HG02623 (cell line): ENCODE data around the gene HK1.

Experiments used
- ATAC-seq: cut with Tn5 transposase; IDR thresholded peaks from one replicate; pipeline ENCODE4 v1.9.1; 2021; ENCODE audit warnings: moderate library complexity; ENCODE audit not compliant: unreplicated experiment

Gene HK1

DNA sequence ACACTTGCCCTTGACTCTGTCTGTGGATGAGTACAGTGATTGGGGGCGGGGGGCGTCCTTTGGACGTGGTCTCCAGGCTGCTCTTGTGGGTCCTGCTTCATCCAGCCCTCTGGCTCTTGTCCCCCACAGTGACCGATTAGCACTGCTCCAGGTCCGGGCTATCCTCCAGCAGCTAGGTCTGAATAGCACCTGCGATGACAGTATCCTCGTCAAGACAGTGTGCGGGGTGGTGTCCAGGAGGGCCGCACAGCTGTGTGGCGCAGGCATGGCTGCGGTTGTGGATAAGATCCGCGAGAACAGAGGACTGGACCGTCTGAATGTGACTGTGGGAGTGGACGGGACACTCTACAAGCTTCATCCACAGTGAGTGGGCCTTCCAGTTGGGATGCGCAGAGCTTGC is 120.2 kb downstream of the HK1 start:
- no peak for ATAC-seq

DNA sequence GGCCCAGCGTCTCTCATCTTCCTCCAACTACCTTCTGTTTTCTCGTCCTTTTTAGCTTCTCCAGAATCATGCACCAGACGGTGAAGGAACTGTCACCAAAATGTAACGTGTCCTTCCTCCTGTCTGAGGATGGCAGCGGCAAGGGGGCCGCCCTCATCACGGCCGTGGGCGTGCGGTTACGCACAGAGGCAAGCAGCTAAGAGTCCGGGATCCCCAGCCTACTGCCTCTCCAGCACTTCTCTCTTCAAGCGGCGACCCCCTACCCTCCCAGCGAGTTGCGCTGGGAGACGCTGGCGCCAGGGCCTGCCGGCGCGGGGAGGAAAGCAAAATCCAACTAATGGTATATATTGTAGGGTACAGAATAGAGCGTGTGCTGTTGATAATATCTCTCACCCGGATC is 122.6 kb downstream of the HK1 start:
- no peak for ATAC-seq

DNA sequence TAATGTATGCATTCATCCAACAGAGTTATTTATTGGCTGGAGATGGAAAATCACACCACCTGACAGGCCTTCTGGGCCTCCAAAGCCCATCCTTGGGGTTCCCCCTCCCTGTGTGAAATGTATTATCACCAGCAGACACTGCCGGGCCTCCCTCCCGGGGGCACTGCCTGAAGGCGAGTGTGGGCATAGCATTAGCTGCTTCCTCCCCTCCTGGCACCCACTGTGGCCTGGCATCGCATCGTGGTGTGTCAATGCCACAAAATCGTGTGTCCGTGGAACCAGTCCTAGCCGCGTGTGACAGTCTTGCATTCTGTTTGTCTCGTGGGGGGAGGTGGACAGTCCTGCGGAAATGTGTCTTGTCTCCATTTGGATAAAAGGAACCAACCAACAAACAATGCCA is 123.1 kb downstream of the HK1 start:
- no peak for ATAC-seq

DNA sequence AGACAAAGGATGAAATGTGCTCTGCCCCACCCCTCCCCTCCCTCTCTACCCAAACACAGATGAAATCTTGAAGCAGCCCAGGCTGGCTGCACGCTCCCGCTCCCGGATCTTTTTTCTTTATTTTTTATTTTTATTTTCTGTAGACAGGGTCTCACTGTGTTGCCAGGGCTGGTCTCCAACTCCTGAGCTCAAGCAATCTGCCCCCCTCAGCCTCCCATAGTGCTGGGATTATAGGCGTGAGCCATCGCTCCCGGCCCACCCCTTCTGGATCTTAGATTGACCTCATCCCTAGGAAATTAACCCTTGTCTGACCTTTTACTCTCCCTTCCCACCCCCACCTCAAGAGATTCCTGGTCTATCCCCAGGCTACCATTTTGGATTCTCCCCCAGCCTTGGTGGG is 124.1 kb downstream of the HK1 start:
- ATAC-seq: no peak

DNA sequence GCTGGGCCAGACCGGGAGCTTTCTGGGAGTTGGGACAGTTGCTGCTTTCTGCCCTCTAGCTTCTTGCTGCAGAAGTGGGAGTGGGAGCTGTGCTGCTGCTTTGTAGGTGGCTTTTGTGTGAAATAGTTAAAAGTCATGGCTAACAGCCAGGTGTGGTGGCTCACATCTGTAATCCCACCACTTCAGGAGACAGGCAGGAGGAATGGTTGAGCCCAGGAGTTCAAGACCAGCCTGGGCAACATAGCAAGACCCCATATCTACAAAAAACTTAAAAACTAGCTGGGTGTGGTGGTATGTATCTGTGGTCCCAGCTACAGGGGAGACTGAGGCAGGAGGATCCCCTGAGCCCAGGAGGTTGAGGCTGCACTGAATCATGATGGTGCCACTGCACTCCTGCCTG is 124.8 kb downstream of the HK1 start:
- no peak for ATAC-seq

DNA sequence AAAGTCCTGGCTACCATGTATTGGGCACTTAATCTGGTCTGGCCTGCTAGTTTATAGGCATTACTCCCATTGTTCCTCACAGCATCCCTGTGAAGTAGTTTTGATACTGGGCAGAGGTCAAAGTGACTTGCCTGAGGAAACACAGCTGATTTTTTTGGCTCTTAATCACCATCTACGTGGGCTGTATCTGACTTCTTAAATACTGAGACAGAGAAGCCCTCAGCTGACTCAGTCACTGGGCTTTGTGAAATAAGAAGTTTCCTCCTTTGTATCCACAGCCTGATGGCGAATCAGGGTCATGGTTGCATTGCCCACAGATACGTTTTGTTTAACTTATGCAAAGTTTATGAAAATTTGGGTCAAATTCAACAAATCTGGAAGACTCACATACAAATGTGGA is 125.2 kb downstream of the HK1 start:
- no peak for ATAC-seq

DNA sequence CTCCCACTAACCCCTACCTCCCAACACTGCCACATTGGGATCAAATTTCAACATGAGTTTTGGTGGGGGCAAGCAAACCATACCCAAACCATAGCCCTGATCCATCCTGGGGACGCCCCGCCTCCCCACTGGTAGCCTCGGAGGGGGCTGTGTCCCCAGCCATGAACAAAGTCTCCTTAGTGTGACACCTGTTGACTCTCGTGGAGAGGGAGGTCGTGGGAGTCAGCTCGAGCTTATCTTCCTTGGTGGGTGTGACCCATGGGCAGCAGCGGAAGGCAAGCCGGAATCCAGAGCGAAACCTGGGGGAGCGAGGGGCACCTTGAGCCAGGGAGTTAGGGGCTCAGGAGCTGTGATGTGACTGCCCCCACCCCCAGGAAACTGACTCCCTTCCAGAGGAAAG is 126.5 kb downstream of the HK1 start:
- ATAC-seq: no peak

DNA sequence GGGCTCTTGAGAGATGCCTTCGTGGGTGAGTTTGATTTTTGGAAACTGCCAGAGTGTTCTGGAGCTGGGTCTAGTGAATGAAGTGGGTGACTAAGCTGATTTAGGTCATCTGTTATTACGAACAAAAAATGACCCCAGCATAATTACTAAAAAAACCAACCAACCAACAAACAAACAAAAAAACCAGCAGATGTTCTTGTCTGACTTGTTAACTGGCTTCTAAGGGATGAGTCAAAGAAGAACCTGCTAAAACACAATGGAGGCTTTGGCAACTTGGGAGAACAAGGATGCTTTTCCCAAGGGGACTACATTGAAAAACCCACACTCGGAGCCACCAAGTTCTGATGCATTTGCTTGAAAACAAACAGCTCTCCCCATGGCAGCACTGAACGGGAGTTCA is 126.9 kb downstream of the HK1 start:
- no peak for ATAC-seq

DNA sequence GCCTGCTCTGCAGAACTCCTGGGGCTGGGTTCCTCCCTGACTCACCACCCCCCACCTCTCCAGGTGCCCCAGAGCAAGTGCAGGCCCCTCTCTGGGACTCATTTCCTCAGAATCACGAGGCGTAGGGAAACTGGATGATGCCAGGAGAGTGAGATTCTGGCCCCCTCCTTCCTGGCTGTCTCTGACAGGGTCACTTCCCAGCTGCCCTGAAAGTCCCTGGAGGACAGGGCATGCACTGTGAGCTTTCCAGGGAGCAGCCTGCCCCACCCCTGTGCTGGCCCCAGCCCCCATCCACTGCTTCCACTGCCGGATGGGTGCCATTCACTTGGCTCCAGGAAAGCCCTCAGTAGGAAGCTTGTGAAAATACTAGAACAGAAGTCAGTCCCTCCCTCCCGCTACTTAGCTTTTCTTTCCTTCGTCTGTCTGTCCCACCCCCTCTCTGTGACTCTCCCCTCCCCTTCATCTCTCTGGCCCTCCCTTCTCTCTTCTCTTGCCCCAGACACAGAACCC is 128.1 kb downstream of the HK1 start:
- no peak for ATAC-seq

DNA sequence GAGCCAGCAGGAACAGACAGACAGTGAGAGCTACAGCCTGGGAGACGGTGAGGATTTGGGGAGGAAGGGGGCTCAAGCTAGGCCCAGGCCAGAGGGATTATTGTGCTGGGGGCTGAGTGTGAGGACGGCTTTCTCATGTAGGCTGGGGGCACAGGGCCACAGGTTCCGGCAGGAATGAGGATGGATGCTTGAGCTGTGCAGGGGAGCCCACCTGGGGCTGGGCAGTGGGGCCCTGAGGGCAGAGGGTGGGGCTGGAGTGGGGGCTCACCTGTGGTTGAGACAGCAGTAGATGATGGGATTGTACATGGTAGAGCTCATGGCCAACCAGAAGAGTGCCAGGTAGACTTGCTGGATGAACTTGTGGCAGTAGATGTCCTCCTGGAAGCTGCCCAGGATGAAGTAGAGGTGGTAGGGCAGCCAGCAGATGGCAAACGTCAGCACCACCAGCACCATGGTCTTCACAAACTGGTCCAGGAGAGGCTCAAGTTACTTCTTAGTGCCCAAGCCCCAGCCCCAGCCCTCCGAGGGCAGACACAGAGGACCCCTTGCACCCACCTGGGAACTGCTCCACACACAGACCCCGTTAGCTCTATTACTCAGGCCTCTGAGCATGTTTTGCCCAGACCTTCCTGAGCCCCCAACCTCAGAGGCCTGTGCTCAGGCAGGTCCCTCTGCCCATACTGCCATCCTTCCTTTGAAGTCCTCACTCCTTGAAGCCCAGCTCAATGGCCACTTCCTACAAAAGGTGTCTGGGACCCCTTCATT is 128.7 kb downstream of the HK1 start:
- no peak for ATAC-seq

DNA sequence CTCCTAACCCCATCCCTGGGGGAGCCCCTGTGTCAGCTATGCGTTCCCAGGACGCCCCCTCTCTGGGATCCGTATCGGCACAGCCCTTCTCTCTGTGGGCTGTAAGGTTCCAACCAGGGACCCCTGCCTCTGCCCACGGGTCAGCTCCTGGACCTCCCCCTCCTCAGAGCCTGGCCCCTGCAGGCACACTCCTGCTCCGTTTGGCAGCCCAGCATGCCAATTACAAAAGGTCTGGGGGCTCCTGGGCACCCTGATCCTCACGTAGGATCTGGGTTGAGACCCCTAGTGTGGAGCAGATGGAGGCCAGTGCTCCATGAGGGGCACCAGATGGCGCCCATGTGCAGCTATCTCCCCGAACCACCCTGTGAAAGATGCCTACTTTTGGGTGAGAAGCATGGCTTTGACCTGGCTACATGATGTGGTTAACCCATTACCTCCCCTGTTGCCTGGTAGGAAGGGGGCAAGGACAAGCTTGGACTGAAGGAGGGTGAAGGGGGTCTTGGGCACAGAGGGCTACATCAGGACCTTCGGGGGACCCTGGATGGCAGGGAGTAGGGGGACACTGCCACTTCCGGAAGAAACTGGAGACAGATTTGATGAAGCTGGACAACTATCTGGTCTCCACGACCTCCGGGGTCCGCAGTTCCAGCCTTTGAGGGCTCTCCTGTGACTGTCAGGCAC is 129.5 kb downstream of the HK1 start:
- ATAC-seq: no peak

DNA sequence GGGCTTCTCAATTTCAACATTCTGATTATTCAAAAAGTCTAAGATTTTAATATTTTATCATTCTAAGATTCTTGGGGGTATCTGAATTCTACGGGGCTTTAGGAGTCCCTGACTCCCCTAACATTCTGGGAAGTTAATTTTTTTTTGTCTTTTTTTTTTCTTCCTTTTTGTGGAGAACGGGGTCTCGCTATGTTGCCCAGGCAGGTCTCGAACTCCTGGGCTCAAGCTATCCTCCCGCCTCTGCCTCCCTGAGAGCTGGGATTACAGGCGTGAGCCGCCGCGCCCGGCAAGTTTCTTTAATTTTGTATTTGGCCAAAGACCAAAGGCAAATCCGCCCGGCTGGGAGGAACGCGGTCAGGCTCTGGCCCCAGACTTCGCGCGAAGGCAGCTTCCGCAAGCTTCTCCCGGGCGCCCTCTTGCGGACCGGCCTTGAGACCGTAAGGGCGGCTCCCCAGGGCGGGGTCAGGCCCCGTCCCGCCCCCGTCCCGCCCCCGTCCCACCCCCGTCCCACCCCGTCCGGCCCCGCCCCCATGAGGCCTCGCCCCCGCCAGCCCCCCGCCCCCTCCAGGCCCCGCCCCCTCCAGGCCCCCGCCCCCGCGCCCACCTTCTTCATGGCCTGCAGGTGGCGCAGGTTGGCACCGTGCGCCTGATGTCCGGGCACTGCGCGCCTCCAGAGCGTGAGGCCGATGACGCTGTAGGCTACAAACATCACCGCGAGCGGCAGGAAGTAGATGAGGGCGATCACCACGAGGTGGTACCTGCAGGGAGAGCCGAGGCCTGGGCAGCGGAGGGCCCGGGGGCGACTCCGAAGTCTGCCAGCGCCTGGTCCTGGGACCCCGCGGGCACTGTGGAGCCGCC is 130.3 kb downstream of the HK1 start:
- peak; percentile 83 for ATAC-seq

DNA sequence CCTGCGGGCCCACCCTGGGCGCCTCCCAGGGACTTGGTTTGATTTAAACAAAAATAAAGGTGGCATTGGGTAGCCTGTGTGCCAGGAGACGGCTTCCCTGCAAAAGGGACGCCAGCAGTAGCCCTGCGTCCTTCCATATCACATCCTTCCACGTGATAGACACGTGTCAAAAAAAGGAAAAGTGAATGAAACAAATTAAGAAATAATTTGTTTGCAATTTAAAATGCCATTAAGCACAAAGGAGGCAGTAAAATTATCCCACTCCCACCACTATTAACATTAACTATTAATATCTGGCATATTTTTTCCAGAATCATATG is 130.8 kb downstream of the HK1 start:
- no peak for ATAC-seq

DNA sequence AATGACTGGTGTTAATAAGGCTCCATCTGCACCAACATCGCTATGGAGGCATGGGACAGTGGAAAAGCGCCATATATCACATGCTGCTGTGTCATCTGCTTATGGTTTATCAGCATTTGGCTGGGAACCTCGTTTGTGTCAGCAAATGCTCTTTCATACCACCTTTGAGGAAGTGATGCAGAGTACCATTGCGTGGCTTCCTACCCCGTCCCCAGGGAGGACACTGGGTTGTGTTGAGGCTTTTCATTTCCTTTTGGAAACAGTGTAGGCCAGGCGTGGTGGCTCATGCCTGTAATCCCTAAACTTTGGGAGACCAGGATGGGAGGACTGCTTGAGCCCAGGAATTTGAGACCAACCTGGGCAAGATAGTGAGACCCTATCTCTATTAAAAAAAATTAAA is 131.7 kb downstream of the HK1 start:
- ATAC-seq: no peak

DNA sequence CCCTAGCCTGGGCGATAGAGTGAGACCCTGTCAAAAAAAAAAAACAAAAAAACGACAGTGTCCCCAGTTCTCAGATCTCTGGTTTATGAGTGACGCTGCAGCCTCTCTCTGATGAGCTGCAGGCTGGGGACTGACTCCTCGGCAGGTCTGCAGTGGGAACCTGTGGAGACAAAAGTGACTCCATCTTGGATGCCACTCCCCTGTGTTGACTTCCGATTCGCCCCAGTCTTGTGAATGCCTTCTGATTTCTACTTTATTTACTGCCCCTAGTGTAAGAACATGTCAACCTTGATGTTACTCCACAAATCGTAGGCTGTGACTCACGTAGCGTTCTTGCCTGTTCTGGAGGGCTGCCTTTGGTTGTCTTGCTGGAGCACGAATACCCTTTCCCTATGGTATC is 132.2 kb downstream of the HK1 start:
- no peak for ATAC-seq

DNA sequence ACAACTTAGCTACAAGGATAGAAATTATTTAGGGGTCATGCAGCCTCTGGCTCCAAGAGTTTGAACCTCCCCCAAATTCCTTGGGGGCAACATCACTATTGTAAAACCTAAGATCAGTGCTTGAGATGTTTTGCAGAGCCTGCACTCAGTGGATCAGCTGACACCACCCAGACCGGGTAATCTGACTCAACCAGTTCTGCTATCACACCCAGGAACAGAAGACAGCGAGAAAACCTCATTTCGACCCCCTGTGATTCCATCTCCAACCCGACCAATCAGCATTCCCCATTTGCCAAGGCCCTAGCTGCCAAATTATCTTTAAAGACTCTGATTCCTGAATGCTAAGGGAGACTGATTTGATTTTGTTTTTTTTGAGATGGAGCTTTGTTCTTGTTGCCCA is 133.2 kb downstream of the HK1 start:
- ATAC-seq: no peak

DNA sequence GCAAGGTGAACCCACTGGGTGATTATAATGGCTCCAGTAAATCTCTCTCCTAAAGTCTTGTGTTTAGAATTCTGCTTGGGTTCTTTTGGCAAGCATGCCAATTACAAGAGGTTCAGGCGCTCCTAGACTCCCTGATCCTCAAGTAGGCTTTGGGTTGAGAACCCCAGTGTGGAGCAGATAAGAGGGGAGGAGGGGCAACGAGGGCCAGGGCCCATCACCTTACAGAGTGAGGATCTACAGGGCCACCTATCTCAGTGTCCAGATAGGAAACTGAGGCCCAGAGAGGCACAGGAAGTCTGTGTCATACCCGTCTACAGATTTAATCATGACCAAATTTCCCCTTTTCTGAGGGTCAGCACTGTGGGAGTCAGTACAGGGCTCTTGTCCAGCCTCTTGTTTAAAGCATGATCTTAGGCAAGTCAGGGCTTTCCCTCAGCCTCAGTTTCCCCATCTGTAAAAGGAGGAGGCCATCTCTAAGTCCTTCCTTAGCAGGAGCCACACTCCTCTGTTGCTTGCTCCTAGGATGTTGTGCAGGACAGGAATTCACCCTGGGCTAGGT is 134.0 kb downstream of the HK1 start:
- ATAC-seq: no peak

DNA sequence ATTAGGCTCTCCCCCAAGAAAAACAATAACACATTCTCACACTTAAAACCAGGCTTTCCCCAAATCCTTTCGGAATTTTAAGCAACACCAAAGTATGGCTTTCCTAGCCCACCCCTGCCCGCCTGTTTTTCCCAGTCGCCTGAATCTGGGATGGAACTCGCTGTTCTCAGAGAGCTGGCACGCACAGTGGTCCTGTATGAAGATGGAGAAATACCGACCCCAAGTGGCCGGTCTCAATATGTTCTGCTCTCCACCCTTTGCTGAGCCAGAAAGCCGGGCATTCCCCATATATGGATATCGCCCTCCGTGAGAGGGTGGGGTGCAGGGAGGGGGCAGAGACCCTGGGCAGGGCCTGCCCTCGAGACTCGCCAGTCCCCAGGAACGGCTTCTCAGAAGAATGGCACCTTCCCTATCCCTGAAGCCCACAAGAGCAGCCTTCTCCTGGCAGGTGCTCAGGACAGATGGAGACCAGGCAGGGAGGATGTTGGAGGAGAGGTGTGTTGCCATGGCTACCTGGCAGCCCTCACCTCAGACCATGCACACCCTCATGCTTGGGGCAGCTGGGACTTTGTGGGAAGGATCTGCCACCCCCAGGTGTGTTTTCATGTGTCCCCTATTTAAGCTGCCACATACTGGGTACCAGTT is 135.0 kb downstream of the HK1 start:
- ATAC-seq: no peak

DNA sequence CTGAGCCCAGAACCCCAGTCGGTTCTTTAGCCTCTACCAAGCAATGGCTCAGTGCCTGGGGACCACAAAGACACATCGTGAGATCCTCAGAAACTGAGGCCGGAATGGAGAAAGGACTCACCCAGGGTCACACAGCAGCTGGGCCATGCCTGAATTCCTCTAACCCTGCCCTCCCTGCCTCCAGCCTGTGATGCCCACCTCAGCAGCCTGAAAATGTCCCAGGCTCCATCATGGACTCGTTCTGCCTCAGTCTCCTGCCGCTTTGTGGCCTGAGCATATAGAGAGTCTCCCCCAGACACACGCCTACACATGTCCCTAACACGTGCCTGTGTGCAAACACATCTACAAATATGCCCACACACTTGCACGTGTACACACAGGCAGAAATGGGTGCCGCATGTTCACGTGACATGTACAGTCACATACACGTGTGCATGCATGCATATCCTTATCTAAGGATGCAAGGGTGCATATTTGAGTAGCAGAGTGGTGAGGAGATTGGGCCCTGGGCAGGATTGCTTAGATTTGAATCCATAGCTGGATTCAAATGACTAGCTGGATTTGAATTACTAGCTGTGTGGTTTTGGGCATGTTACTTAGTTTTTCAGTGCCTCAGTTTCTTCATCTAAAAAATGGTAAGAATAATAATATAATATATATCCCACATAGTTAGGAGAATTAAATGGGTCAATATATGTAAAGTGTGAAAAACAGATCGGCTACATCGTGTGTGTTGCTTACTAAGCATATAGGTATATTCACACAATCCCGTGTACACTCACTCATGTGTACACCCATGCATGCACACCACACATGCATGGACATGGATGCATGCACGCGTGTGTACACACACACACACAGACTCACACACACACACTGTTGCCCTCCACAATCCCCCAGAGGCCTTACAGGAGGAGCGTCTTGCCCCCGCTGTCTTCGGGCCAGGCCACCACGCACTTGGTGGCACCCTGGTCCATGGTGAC is 136.0 kb downstream of the HK1 start:
- no peak for ATAC-seq

DNA sequence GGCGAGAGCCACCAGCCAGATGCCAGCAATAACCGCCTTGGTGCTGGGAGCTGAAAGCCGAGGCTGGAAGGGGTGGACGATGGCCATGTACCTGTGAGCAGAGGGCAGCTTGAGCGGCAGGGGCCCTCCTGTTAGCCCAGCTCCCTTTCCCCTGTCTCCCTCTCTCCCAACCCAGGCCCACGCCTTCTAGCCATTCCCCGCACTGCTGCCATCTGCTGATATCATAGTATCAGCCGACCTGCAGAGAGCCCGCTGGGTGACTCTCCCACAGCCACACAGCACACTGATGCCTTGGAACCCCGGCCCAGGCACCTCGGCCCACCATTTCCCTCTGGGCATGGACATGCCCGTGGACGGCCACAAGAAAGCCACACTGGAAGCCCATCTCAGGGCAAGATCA is 136.8 kb downstream of the HK1 start:
- ATAC-seq: no peak
